BJ (cell line): ENCODE results near the gene RPN1. TPM values are rescaled to one million over a fixed set of nuclear protein-coding genes. Genes with fewer than 3 reads are reported as not detected.
"Not testable (repeated sequence)": the region's sequence is repeated elsewhere in the genome, so short reads cannot be mapped to it uniquely, and the experiment has no call there.

ENCODE experiments used
- CTCF ChIA-PET: fragments of 350-600 bp; formaldehyde crosslinking; extraction: SDS; loops from one replicate; lab custom pipeline; 2021; ENCODE audit warnings: antibody characterized with exemption, inconsistent platforms; lab: Yijun Ruan, JAX
- POLR2A ChIA-PET: fragments of 300-600 bp; sonication (Branson Sonifier 250); formaldehyde crosslinking; extraction: SDS; loops from one replicate; lab custom pipeline; 2021; ENCODE audit warnings: antibody characterized with exemption; lab: Charles Lee
- DNase-seq: peaks from one replicate; pipeline ENCODE4 v3.0.0-alpha.2; 2011; ENCODE audit warnings: low read depth
- H3K27me3 ChIP-seq: 2 replicates; pipeline ENCODE4 v1.6.0; 2011; ENCODE audit warnings: low read length; ENCODE audit not compliant: control insufficient read depth, insufficient read depth
- H3K36me3 ChIP-seq: 2 replicates; pipeline ENCODE4 v1.5.1; 2011; ENCODE audit warnings: low read length; ENCODE audit not compliant: control insufficient read depth, insufficient read depth
- H3K4me3 ChIP-seq: 2 replicates; pipeline ENCODE4 v1.5.1; 2011; ENCODE audit warnings: low read depth, mild to moderate bottlenecking, control low read depth, low read length
- polyA plus RNA-seq: library from polyadenylated mRNA; depleted of rRNA; stranded (reverse); fragments of >200 nt; gene quantifications from 2 replicates; pipeline ENCODE4 v1.2.3, GENCODE V29; 2011
- TF ChIP-seq, protein P1 (sequence below): IDR thresholded peaks from 2 replicates; pipeline ENCODE4 v1.5.1; 2011; ENCODE audit warnings: low read depth, mild to moderate bottlenecking, control low read depth, inconsistent platforms, low read length, moderate library complexity; ENCODE audit not compliant: insufficient read depth

RPN1 gene
- polyA plus RNA-seq, 1 experiment = 370 TPM

DNA sequence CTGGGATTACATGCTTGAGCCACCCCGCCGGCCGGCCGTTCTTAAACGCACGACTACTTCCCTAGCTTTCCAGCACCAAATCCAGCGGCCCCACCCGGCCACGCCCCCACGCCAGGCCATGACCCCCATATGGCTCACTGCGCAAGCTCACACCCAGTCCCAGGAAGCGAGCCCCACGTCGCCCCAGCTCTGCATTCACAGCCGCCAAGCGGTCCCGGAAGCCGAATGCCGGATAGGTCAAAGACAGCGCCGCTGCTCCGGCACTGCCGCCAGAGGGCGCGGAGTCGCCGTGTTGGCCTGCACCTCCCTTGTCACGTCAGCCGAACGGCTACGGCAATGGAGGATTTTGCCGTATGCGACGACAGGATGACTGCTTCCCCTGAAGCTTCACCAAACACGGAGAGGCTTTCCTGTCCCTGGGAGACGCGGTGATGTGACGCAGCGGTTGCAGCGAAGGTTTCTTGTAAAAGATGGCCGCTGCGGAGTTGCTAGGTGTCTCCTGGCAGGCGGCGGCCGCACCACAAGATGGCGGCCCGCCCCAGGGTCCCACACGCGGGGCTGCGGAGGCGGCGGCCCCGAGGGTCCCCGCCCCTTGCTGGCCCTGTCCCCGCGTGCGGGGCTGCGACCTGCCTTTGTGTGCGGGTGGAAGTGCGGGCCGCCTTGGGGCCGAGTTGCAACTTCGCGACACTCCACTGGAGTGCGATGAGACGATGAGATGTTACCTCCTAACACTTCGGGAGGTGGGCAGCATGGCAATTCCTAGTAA, 30.2 kb upstream of the RPN1 start:
- Histone ChIP-seq H3K27me3 (no peaks in the 10 kb centered on the region), H3K4me3 (peak overlapping the region; percentile 62), H3K36me3 (no peaks in the 10 kb centered on the region)
- CTCF ChIA-PET = interaction anchor here (0.6 to 3.7 kb wide), 42 partner anchors 9 to 270 kb away, joined by 3 to 51 read pairs (median 4); partner anchors contain the start of genes ACAD9 and RPN1
- TF ChIP-seq, protein P1, sequence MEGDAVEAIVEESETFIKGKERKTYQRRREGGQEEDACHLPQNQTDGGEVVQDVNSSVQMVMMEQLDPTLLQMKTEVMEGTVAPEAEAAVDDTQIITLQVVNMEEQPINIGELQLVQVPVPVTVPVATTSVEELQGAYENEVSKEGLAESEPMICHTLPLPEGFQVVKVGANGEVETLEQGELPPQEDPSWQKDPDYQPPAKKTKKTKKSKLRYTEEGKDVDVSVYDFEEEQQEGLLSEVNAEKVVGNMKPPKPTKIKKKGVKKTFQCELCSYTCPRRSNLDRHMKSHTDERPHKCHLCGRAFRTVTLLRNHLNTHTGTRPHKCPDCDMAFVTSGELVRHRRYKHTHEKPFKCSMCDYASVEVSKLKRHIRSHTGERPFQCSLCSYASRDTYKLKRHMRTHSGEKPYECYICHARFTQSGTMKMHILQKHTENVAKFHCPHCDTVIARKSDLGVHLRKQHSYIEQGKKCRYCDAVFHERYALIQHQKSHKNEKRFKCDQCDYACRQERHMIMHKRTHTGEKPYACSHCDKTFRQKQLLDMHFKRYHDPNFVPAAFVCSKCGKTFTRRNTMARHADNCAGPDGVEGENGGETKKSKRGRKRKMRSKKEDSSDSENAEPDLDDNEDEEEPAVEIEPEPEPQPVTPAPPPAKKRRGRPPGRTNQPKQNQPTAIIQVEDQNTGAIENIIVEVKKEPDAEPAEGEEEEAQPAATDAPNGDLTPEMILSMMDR = peak; percentile 99
- POLR2A ChIA-PET = interaction anchor here (0.7 to 0.8 kb wide), 4 partner anchors 31 to 199 kb away, joined by 3 to 4 read pairs (median 4); partner anchors contain the start of gene ACAD9
- peak; percentile 89 for DNase-seq

DNA sequence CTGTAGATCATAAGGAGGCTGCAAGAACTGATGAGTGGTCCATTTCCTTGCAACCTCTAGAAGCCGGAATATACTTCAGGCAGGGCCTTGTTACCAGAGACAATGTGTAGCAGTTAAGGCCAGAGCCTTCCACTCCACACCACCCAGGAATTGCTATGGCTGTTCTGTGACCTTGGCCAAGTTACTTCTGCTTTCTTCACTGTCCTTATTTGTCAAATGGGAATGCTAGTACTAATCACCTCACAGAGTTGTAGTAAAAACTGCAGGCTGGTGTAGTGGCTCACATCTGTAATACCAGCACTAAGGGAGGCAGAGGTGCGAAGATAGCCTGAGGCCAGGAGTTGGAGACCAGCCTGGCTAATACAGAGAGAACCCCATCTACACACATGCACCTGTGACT, 28.7 kb upstream of the RPN1 start:
- Histone ChIP-seq H3K4me3 (no peak overlapping the region), H3K36me3 (no peaks in the 10 kb centered on the region), H3K27me3 (no peaks in the 10 kb centered on the region)
- TF ChIP-seq, protein P1 = no peak
- DNase-seq = no peak
- ChIA-PET CTCF (interaction anchor here (2.2 to 2.8 kb wide), 3 partner anchors 67 to 167 kb away, joined by 7 to 51 read pairs (median 28); no protein-coding TSS in a partner anchor), POLR2A (interaction anchor here (0.6 kb wide), 1 partner anchor 10 kb away, joined by 4 read pairs; no protein-coding TSS in a partner anchor)

DNA sequence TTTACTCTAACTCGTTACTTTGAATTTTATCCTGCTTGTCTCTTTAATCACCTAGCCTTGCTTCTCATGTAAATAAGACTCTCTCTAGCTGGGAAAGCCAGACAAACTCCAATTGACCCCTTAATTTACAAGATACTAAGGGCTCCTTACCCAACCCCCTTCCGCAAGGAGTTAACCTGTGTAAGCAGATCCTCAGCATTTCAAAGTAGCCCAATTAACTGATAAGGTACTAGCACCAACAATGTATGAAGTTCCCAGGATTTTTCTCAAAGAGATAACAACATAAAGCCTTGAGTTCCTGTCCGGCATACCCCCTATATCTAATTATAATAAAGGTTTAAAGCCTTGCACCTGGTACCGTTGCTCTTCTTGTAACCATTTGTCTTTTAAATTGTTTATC, 25.2 kb upstream of the RPN1 start:
- H3K27me3 ChIP-seq, POLR2A ChIA-PET, DNase-seq, H3K36me3 ChIP-seq, H3K4me3 ChIP-seq: not testable (repeated sequence)
- CTCF ChIA-PET = interaction anchor here (1.3 kb wide), 1 partner anchor 119 kb away, joined by 4 read pairs; no protein-coding TSS in a partner anchor

DNA sequence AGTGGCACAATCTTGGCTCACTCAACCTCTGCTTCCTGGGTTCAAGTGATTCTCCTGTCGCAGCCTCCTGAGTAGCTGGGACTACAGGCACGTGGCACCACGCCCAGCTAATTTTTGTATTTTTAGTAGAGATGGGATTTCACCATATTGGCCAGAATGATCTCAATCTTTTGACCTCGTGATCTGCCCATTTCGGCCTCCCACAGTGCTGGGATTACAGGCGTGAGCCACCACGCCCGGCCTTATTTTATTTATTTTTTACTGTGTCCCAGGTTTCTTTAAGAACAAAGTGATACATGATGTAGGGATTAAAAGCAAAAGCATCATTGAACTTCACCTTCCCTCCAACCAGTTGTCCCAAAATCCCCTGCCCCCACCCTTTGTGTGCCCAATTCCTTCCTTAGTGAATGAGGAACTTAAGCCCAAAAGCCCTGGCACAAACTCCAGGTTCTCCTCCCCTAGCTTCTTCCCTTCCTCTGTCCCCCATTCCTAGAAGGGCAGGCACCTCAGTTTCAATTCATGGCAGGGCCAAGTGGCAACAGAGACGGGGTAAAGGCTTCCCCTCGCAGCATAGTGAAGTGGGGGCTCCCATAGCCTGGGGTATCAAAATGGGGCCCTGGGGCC, 23.7 kb upstream of the RPN1 start:
- Histone ChIP-seq H3K36me3 (no peaks in the 10 kb centered on the region), H3K27me3 (no peaks in the 10 kb centered on the region), H3K4me3 (no peak overlapping the region)
- no peak for DNase-seq
- TF ChIP-seq, protein P1 = no peak
- ChIA-PET CTCF (interaction anchor here (1.9 kb wide), 1 partner anchor 21 kb away, joined by 4 read pairs; no protein-coding TSS in a partner anchor), POLR2A (no interaction called here)

DNA sequence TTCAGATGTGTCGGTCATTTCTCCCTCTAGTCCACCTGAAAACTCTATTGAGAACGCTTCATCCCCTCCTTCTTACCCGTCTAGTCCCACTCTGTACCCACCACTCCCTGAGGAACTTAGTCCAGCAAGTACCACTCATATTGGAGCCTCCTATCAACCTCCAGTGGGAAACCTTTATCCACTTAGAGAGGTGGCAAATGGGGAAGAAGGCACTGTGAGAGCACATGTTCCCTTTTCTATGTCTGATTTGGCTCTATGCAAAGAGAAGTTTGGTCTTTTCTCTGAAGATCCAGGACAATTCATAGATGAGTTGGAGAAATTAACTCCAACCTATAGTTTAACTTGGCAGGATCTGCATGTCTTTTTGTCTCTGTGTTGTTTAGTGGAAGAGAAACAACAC, 17.0 kb upstream of the RPN1 start:
- POLR2A ChIA-PET = no interaction called here
- Histone ChIP-seq H3K4me3 (no peak overlapping the region), H3K36me3 (no peaks in the 10 kb centered on the region), H3K27me3 (no peaks in the 10 kb centered on the region; the same call in 1 of the 2 replicates)
- CTCF ChIA-PET = interaction anchor here (1.6 kb wide), 1 partner anchor 13 kb away, joined by 6 read pairs; no protein-coding TSS in a partner anchor
- DNase-seq = no peak
- TF ChIP-seq, protein P1 = no peak
